Parathyroid adenoma (tissue), 2 donors: ENCODE measurements around the gene KLHL26.

Experiments used
- H2AFZ ChIP-seq: fragments of 300-600 bp; sonication (generic); one replicate; pipeline ENCODE4 v1.7.0; 2017; ENCODE audit warnings: antibody characterized with exemption, mild to moderate bottlenecking
- H3K27ac ChIP-seq: fragments of 300-600 bp; sonication (generic); one replicate; pipeline ENCODE4 v1.7.0; 2017
- H3K27me3 ChIP-seq: fragments of 300-600 bp; sonication (generic); one replicate; pipeline ENCODE4 v1.7.0; 2017; ENCODE audit warnings: low read length; ENCODE audit not compliant: control insufficient read depth, insufficient read depth
- H3K36me3 ChIP-seq: fragments of 300-600 bp; sonication (generic); one replicate; pipeline ENCODE4 v1.7.0; 2017; ENCODE audit warnings: low read length; ENCODE audit not compliant: control insufficient read depth, insufficient read depth
- H3K4me1 ChIP-seq: fragments of 300-600 bp; sonication (generic); one replicate; pipeline ENCODE4 v1.7.0; 2017; ENCODE audit warnings: control low read depth
- H3K4me2 ChIP-seq: fragments of 300-600 bp; sonication (generic); one replicate; pipeline ENCODE4 v1.7.0; 2017; ENCODE audit warnings: low read length
- H3K4me3 ChIP-seq: fragments of 300-600 bp; sonication (generic); one replicate; pipeline ENCODE4 v1.7.0; 2017; ENCODE audit warnings: low read depth, low read length
- H3K79me2 ChIP-seq: fragments of 300-600 bp; sonication (generic); one replicate; pipeline ENCODE4 v1.7.0; 2017; ENCODE audit warnings: control low read depth
- H3K9ac ChIP-seq: fragments of 300-600 bp; sonication (generic); one replicate; pipeline ENCODE4 v1.7.0; 2017; ENCODE audit warnings: mild to moderate bottlenecking
- H3K9me3 ChIP-seq: fragments of 300-600 bp; sonication (generic); one replicate; pipeline ENCODE4 v1.7.0; 2017; ENCODE audit warnings: low read length; ENCODE audit not compliant: control insufficient read depth
- CTCF ChIP-seq: fragments of 300-600 bp; sonication (generic); IDR thresholded peaks from one replicate; pipeline ENCODE4 v1.7.0; 2017; ENCODE audit warnings: antibody characterized with exemption, mild to moderate bottlenecking
- donor health status: primary hyperparathyroidism.

Gene KLHL26

GRCh38 chr19:18647807-18648206, 11.0 kb downstream of the KLHL26 start:
- Histone ChIP-seq H3K36me3 (no peaks in the 10 kb centered on the region), H3K4me3 (no peak overlapping the region), H3K9ac (no peak overlapping the region), H3K4me1 (no peaks in the 10 kb centered on the region), H3K79me2 (peaks cover 33% of the 10 kb centered on the region), H3K27ac (no peak overlapping the region), H3K9me3 (no peaks in the 10 kb centered on the region), H2AFZ (no peak overlapping the region), H3K4me2 (no peak overlapping the region), H3K27me3 (no peaks in the 10 kb centered on the region)
- TF ChIP-seq CTCF = no peak

GRCh38 chr19:18648973-18649315, 12.1 kb downstream of the KLHL26 start:
- Histone ChIP-seq H3K4me1 (no peaks in the 10 kb centered on the region), H3K79me2 (peaks cover 32% of the 10 kb centered on the region), H3K27ac (no peak overlapping the region), H3K9ac (no peak overlapping the region), H2AFZ (no peak overlapping the region), H3K9me3 (no peaks in the 10 kb centered on the region), H3K4me2 (no peak overlapping the region), H3K36me3 (no peaks in the 10 kb centered on the region), H3K27me3 (no peaks in the 10 kb centered on the region), H3K4me3 (no peak overlapping the region)
- TF ChIP-seq CTCF = no peak

GRCh38 chr19:18649371-18650020, 12.7 kb downstream of the KLHL26 start:
- Histone ChIP-seq H3K4me3 (no peak overlapping the region), H2AFZ (no peak overlapping the region), H3K4me1 (no peaks in the 10 kb centered on the region), H3K4me2 (no peak overlapping the region), H3K36me3 (no peaks in the 10 kb centered on the region), H3K27ac (peak overlapping the region; percentile 39), H3K27me3 (no peaks in the 10 kb centered on the region), H3K9me3 (no peaks in the 10 kb centered on the region), H3K9ac (no peak overlapping the region), H3K79me2 (peaks cover 33% of the 10 kb centered on the region)
- no peak for TF ChIP-seq CTCF

- Histone ChIP-seq H3K27me3 (no peaks in the 10 kb centered on the region), H3K4me3 (no peak overlapping the region), H3K79me2 (peaks cover 31% of the 10 kb centered on the region), H2AFZ (no peak overlapping the region), H3K9ac (no peak overlapping the region), H3K27ac (peak overlapping the region; percentile 56), H3K4me1 (no peaks in the 10 kb centered on the region), H3K9me3 (no peaks in the 10 kb centered on the region), H3K36me3 (no peaks in the 10 kb centered on the region), H3K4me2 (no peak overlapping the region)
- TF ChIP-seq CTCF = no peak
Measured at GRCh38 chr19:18650021-18650390, 13.2 kb downstream of the KLHL26 start.

GRCh38 chr19:18650468-18651041, 13.7 kb downstream of the KLHL26 start:
- H3K27me3 ChIP-seq = no peaks in the 10 kb centered on the region
- H3K9ac ChIP-seq = no peak overlapping the region
- no peaks in the 10 kb centered on the region for H3K36me3 ChIP-seq
- H3K27ac ChIP-seq = peak overlapping the region; percentile 56
- peaks cover 33% of the 10 kb centered on the region for H3K79me2 ChIP-seq
- H3K4me3 ChIP-seq = no peak overlapping the region
- H2AFZ ChIP-seq = no peak overlapping the region
- no peak overlapping the region for H3K4me2 ChIP-seq
- H3K9me3 ChIP-seq = no peaks in the 10 kb centered on the region
- no peaks in the 10 kb centered on the region for H3K4me1 ChIP-seq
- TF ChIP-seq CTCF = no peak
